Skin of body (tissue), 2 donors: ENCODE data around the gene RGS9. TPM values are rescaled to one million over a fixed set of nuclear protein-coding genes. Genes with fewer than 3 reads are reported as not detected.
"Not testable (repeated sequence)": the region's sequence is repeated elsewhere in the genome, so short reads cannot be mapped to it uniquely, and the experiment has no call there.

ENCODE experiments used
- DNase-seq: peaks from one replicate; lab custom pipeline; 2025; lab: John Stamatoyannopoulos, UW
- total RNA-seq: library from RNA; depleted of rRNA; stranded (reverse); fragments of >200 nt; gene quantifications from one replicate; pipeline ENCODE4 v1.2.3, GENCODE V29; 2014

Gene RGS9
- total RNA-seq, 1 donor from 2014 or later, result 4.6 TPM

GRCh38 chr17:65205655-65206054 is 68.5 kb downstream of the RGS9 start:
- DNase-seq, result no peak

GRCh38 chr17:65207448-65207847 is 70.3 kb downstream of the RGS9 start:
- not testable (repeated sequence) for DNase-seq

- no peak for DNase-seq
These were observed 71.5 kb downstream of the RGS9 start for GRCh38 chr17:65208717-65209116.

GRCh38 chr17:65218261-65218660 is 81.1 kb downstream of the RGS9 start:
- no peak for DNase-seq

GRCh38 chr17:65219124-65219523 is 82.0 kb downstream of the RGS9 start:
- DNase-seq, result no peak

- DNase-seq, result no peak
These were observed 82.5 kb downstream of the RGS9 start for GRCh38 chr17:65219707-65220106.

- DNase-seq, result no peak
These were observed 83.6 kb downstream of the RGS9 start for GRCh38 chr17:65220732-65221131.

- DNase-seq, result no peak
These were observed 85.1 kb downstream of the RGS9 start for GRCh38 chr17:65222214-65222738.

- DNase-seq, result no peak
These were observed 87.9 kb downstream of the RGS9 start for GRCh38 chr17:65225061-65225460.

- DNase-seq, result no peak
These were observed 89.1 kb downstream of the RGS9 start for GRCh38 chr17:65226227-65226626.

GRCh38 chr17:65227637-65228036 is 90.5 kb downstream of the RGS9 start:
- no peak for DNase-seq

- DNase-seq, result no peak
These were observed 91.1 kb downstream of the RGS9 start for GRCh38 chr17:65228287-65228686.

GRCh38 chr17:65228734-65229620 is 91.8 kb downstream of the RGS9 start:
- DNase-seq, result no peak

GRCh38 chr17:65229621-65229995 is 92.4 kb downstream of the RGS9 start:
- DNase-seq, result no peak

GRCh38 chr17:65230040-65230439 is 92.9 kb downstream of the RGS9 start:
- no peak for DNase-seq

- no peak for DNase-seq
These were observed 93.9 kb downstream of the RGS9 start for GRCh38 chr17:65231086-65231485.

GRCh38 chr17:65231662-65232335 is 94.6 kb downstream of the RGS9 start:
- DNase-seq, result peak; percentile 32

- no peak for DNase-seq
These were observed 98.1 kb downstream of the RGS9 start for GRCh38 chr17:65235284-65235683.

GRCh38 chr17:65236321-65236720 is 99.2 kb downstream of the RGS9 start:
- no peak for DNase-seq

- DNase-seq, result no peak
These were observed 106.9 kb downstream of the RGS9 start for GRCh38 chr17:65243838-65244625.

GRCh38 chr17:65246252-65246651 is 109.1 kb downstream of the RGS9 start:
- no peak for DNase-seq

GRCh38 chr17:65249774-65250173 is 112.6 kb downstream of the RGS9 start:
- DNase-seq, result no peak
